GM12874 (cell line): ENCODE measurements around the gene DPY19L3.

Experiments used
- TF ChIP-seq, protein P1 (sequence below): IDR thresholded peaks from 2 replicates; pipeline ENCODE4 v1.5.1; 2011; ENCODE audit warnings: low read depth, mild to moderate bottlenecking, control low read depth, low read length, moderate library complexity; ENCODE audit not compliant: insufficient read depth

Gene DPY19L3

DNA sequence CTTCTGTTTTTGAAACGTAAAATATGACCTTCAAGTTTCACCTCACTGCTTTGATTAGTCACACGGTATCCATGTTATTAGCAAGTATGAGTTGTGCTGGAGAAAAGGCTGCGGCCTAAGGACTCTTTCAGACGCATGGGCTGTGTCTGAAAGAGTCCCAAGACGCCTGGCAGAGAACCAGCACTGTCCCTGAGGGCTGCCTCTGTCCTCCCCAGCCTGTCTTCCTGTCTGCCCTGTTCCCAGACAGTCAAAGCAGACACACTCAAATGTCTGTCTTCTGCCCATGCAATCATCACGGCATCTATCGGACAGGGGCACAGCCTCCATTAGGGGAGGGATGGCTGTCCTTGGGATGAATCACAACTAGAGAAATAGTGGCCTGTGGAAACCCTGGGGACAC lies 65.5 kb downstream of the DPY19L3 start:
- TF ChIP-seq, protein P1, sequence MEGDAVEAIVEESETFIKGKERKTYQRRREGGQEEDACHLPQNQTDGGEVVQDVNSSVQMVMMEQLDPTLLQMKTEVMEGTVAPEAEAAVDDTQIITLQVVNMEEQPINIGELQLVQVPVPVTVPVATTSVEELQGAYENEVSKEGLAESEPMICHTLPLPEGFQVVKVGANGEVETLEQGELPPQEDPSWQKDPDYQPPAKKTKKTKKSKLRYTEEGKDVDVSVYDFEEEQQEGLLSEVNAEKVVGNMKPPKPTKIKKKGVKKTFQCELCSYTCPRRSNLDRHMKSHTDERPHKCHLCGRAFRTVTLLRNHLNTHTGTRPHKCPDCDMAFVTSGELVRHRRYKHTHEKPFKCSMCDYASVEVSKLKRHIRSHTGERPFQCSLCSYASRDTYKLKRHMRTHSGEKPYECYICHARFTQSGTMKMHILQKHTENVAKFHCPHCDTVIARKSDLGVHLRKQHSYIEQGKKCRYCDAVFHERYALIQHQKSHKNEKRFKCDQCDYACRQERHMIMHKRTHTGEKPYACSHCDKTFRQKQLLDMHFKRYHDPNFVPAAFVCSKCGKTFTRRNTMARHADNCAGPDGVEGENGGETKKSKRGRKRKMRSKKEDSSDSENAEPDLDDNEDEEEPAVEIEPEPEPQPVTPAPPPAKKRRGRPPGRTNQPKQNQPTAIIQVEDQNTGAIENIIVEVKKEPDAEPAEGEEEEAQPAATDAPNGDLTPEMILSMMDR: no peak

DNA sequence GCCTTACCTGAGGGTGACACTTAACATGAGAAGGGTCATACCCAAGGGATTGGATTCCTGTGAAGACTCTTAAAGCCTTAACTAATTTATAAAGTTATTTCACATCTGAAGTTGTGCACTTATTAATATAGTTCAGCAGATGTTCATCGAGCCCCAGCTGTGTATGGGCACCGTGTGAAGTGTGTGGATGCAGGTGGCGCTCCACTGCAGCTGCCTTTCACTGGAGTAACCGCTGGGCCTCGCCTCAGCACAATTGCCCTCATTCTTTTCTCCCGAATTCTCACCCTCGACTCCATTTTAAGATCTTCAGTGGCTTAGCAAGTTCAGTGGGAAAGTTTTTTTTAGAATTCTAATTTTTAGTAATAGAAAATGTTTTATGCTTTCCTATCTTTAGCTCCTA lies 66.2 kb downstream of the DPY19L3 start:
- TF ChIP-seq, protein P1: no peak

DNA sequence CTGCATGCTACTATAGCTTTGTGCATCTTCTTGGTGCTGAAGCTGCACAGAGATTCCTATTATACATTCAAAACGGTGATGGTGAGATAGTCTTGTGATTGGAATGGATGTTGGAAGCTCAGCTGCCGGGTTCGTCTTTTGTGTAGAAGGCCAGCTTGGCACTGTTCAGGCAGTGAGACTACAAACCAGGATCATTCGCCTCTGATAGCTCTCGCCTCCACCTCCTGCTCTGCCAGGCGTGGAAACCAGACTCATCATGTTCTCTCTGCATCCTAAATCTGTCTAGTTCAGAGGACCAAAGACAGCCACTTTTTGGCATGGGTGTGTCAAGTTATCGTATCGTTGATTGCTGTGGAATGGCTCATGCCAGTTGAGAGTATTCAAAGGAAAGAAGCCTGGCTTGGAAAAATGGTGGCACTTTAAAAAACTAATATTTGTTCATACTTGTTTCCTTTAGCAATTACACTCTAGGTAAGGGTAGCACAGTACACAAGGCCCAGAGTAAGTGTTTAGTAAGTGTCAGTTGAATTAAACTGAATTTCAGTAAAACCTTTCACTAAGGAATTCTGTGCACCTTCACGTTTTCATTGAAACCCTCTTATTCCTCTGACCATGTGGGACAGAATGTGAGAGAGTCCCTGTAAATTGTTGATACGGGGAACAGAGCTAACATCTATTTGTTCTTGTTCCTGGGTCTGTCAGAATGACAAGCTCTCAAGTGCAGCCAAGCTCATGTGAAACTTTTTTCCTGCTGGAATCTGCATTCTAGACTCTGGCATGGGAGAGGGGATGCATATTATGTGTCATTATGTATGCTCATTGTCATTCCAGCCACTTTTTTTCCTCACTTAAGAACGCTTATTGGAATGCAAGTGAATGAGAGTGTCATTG lies 69.8 kb downstream of the DPY19L3 start:
- TF ChIP-seq, protein P1: no peak

DNA sequence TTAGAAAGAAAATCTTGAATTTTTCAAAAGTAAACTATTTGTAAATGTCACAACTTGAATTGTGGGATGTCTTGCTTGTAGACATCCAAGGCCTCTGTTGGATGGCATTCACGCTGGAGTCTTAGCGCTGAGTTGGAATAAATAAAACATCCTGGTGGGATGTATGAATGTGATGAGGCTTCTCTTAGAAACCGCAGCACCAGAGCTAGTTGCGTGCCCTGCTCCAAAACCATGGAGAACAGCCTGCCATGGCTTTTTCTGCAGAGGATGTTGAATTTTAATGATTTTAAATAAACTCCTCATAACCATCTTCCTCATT lies 70.4 kb downstream of the DPY19L3 start:
- TF ChIP-seq, protein P1: no peak

DNA sequence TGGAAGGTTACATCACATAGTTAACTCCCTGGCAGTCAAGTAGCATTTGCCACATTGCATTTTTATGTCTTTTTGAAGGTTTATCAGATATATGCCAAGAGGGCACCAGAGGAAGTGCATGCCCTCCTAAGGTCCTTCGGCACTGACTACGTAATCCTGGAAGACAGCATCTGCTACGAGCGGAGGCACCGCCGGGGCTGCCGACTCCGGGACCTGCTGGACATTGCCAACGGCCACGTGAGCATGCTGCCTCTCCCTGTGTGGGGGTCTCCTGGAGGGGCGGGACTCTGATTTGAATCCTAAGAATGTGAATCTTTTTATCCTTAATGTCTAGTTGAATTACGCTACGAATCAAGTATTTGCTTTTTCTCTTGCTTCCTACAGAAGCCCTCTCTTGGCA lies 74.8 kb downstream of the DPY19L3 start:
- TF ChIP-seq, protein P1: no peak

DNA sequence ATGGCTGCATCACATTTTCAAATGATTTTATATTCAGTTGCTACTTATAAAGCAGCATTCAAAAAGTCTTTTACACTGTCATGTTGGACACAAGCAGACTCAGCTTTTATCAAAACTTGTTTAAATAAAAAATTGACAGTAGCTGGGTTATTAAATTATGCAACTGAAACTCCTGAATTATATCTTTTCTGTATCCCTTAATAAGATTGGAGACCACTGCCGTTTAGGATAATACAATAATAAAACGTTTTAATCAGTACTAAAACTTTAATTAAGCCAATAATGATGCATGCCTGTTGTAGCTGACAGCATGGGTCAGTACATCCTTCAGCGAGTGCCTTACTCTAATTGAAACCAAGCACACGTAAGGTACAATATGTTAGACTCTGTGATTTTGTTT lies 78.0 kb downstream of the DPY19L3 start:
- TF ChIP-seq, protein P1: no peak

DNA sequence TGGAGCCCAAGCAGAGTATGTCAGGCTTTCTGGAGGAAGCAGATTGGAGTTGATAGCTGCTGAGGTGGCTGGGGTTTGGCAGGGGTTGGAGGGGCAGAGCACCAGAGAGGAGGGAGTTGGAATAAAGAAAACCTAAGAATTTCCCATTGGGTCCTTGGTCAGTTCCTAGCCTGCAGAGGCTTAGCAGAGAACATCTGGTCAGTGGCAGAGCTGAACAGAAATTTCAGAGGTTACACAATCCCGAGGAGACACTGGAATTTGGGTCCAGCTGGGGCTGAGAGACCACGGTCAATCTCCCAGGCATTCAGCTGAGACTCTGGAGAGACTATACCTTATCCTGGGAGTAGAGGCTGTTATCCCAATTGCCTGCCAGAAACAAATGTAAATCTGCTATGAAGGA lies 84.4 kb downstream of the DPY19L3 start:
- TF ChIP-seq, protein P1: no peak
